AG09309 (cell line): ENCODE measurements around the gene IGF1R.

ENCODE experiments used
- DNase-seq: peaks from one replicate; pipeline ENCODE4 v3.0.0-alpha.2; 2010; ENCODE audit warnings: low read depth
- H3K4me3 ChIP-seq: 2 replicates; pipeline ENCODE4 v1.5.1; 2011; ENCODE audit warnings: mild to moderate bottlenecking, low read depth, low read length, moderate library complexity; ENCODE audit not compliant: control insufficient read depth
- CTCF ChIP-seq: IDR thresholded peaks from 2 replicates; pipeline ENCODE4 v1.5.1; 2011; ENCODE audit warnings: mild to moderate bottlenecking, low read depth, low read length, inconsistent platforms; ENCODE audit not compliant: insufficient read depth, control insufficient read depth; ENCODE audit errors: missing control alignments

IGF1R gene

DNA sequence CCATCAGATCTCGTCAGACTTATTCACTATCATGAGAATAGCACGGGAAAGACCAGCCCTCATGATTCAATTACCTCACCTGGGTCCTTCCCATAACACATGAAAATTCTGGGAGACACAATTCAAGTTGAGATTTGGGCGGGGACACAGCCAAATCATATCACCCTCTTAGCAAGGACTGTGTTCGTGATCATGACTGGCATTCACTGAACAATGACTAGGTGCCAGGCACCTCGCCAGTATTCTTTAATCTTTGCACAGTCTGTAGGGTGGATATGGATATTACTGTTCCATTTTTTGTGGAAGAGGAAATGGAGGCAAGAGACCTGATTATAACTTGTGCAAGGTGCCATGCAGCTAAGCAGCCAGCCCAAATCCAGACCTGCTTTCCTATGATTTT, 77.5 kb downstream of the IGF1R start:
- DNase-seq, result no peak
- no peak overlapping the region for H3K4me3 ChIP-seq

DNA sequence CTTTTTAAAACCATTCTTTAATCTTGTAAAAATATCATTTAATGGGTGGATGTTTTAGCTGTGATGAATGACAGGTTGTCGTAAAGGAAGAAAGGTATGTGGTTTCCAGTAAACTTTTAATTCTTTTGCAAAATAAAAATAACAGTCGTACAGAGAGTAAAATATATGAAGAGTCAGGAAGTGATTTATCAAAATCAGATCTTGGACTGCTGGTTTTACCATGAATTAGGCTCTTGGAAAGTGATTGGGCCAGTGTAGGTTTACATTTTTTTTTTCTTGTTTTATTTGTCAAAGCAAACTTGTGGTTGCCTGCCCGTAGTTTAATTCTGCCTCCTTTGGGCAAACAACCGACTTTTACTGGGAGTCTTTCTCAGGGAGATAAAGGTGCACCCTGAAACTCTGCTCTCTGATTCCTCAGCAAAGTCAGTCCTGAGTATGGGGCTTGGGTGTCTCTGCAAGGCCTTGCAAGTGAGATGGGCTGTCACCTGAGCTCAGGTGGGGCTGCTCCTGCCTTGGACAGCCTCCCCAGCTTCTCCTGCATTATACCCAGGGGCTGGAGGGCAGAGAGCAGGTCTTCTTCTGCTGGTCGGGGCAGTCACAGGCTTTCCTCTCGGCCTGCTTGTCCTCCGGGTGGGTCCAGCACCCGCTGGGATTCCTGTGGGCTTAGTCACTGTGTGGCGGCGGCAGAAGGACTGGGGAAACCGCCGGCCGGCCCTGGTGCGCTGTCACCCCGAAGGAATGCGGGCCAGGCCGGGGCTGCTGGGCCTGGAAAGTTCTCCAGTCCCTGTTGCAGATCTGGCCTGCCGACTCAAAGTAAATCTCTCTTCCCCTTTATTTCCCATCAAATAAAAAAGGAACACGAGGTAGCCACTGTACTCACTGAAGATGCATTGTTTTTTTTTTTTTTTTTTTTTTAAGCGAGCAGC, 79.0 kb downstream of the IGF1R start:
- peak overlapping the region; percentile 6; the same call in 1 of the 2 replicates for H3K4me3 ChIP-seq
- no peak for TF ChIP-seq CTCF
- DNase-seq, result peak; percentile 78

More for the DNA sequence above, 77.5 kb downstream of the IGF1R start:
- TF ChIP-seq CTCF, result no peak

- DNase-seq, result no peak
- TF ChIP-seq CTCF, result no peak
- H3K4me3 ChIP-seq, result no peak overlapping the region
These were observed 79.9 kb downstream of the IGF1R start for GRCh38 chr15:98728082-98728810.

- no peak for TF ChIP-seq CTCF
- DNase-seq, result no peak
- no peak overlapping the region for H3K4me3 ChIP-seq
These were observed 80.4 kb downstream of the IGF1R start for GRCh38 chr15:98728811-98729160.

GRCh38 chr15:98729446-98730042, 81.2 kb downstream of the IGF1R start:
- H3K4me3 ChIP-seq, result no peak overlapping the region
- no peak for TF ChIP-seq CTCF
- no peak for DNase-seq

DNA sequence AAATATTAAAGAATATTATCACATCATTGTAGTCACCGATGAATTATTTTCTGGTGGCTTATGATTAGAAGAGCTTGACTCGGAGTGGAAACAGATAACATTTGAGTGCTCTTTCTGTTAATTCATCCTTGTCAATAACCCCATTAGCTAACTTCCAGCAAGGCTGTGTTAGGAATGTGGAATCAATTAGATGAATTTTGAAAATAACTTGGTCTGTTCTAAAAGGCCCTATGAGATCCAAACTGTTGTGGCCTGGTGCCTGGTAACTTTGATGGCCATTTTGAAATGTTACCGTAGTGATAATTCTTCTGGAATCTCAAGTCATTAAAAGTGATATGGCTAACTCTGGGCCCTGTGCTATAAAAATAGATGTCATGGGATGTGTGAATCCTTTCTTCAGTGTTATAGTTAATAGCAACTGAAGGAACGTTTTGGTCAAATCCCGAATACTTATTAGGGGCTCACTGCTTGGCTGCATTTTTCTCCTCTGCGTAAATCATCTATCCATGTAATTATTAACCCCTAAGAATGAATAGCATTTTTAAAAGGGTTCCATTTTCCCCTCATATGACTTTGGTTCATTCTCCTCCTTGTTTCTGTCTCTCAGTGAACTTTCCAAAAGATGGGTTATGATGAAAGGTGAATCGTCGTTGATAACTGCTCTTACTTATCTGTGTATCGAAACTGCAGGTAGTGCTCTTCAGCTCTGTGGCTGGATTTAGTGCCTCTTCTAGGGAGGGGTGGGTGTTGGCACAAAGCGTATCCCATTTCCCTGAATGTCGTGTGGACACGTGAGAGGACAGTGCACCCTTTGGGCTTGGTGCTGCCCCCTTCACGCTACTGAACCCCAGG, 82.7 kb downstream of the IGF1R start:
- no peak overlapping the region for H3K4me3 ChIP-seq
- DNase-seq, result no peak
- no peak for TF ChIP-seq CTCF
